ENCODE results near the gene ZNF891. TPM values are rescaled to one million over a fixed set of nuclear protein-coding genes. Genes with fewer than 3 reads are reported as not detected.

Gene ZNF891
- total RNA-seq (1 to 10 TPM; 3.1 to 4.0 TPM), total RNA-seq (23.2 to 25.6 reads per million in 2 donors)

GRCh38 chr12:133130038-133130807 is at the start of gene ZNF891, which contains the start of gene ZNF10:
TSS of gene ZNF891 (minus strand) at chr12:133130274. CDS start at chr12:133121918, 8,356 bp downstream.
TSS of gene ZNF10 (plus strand) at chr12:133130627. CDS start at chr12:133144493, 13,866 bp downstream.
- H3K9me3 ChIP-seq (ENCODE audit: control insufficient read depth, low read length, poor library complexity, severe bottlenecking), result peaks cover 22% of the 10 kb centered on the region
- peaks cover 6% of the 10 kb centered on the region for H3K36me3 Mint-ChIP-seq (ENCODE audit: low read depth)
- H3K27me3 Mint-ChIP-seq, result no peaks in the 10 kb centered on the region
- H3K27ac Mint-ChIP-seq, result peak within 1 kb of the TSS; percentile 91
- H3K4me3 Mint-ChIP-seq, result peak within 1 kb of the TSS; percentile 89
- H3K4me1 Mint-ChIP-seq, result peaks cover 6% of the 10 kb centered on the region
- peak; percentile 91 to 96 (median 91) for DNase-seq
- peak; percentile 88 for ATAC-seq

GRCh38 chr12:133174901-133175300 is 44.8 kb upstream of the ZNF891 start:
- H3K27ac Mint-ChIP-seq, result no peak overlapping the region
- H3K27me3 Mint-ChIP-seq, result no peaks in the 10 kb centered on the region
- no peak overlapping the region for H3K4me3 Mint-ChIP-seq
- H3K36me3 Mint-ChIP-seq (ENCODE audit: low read depth), result no peaks in the 10 kb centered on the region
- peaks cover 13% of the 10 kb centered on the region for H3K9me3 ChIP-seq (ENCODE audit: control insufficient read depth, low read length, poor library complexity, severe bottlenecking)
- DNase-seq (no peak), ATAC-seq (no peak)
- no peaks in the 10 kb centered on the region for H3K4me1 Mint-ChIP-seq

GRCh38 chr12:133172491-133172890 is 42.4 kb upstream of the ZNF891 start:
- no peaks in the 10 kb centered on the region for H3K4me1 Mint-ChIP-seq
- H3K4me3 Mint-ChIP-seq, result no peak overlapping the region
- H3K27ac Mint-ChIP-seq, result no peak overlapping the region
- ATAC-seq (no peak), DNase-seq (no peak)
- no peaks in the 10 kb centered on the region for H3K36me3 Mint-ChIP-seq (ENCODE audit: low read depth)
- H3K27me3 Mint-ChIP-seq, result no peaks in the 10 kb centered on the region
- peaks cover 13% of the 10 kb centered on the region for H3K9me3 ChIP-seq (ENCODE audit: control insufficient read depth, low read length, poor library complexity, severe bottlenecking)

GRCh38 chr12:133165776-133166175 is 35.7 kb upstream of the ZNF891 start:
- ATAC-seq (no peak), DNase-seq (no peak)
- no peak overlapping the region for H3K27ac Mint-ChIP-seq
- H3K4me1 Mint-ChIP-seq, result no peaks in the 10 kb centered on the region
- peaks cover 6% of the 10 kb centered on the region for H3K9me3 ChIP-seq (ENCODE audit: control insufficient read depth, low read length, poor library complexity, severe bottlenecking)
- no peaks in the 10 kb centered on the region for H3K36me3 Mint-ChIP-seq (ENCODE audit: low read depth)
- H3K4me3 Mint-ChIP-seq, result no peak overlapping the region
- no peaks in the 10 kb centered on the region for H3K27me3 Mint-ChIP-seq

- Mint-ChIP-seq H3K4me3 (no peak overlapping the region), H3K27me3 (no peaks in the 10 kb centered on the region), H3K4me1 (no peaks in the 10 kb centered on the region), H3K36me3 (ENCODE audit: low read depth) (peaks cover 20% of the 10 kb centered on the region), H3K27ac (no peak overlapping the region)
- DNase-seq, result no peak
- no peak for ATAC-seq
- H3K9me3 ChIP-seq (ENCODE audit: control insufficient read depth, low read length, poor library complexity, severe bottlenecking), result peaks cover 48% of the 10 kb centered on the region
Measured at GRCh38 chr12:133156125-133156690, 26.1 kb upstream of the ZNF891 start.

GRCh38 chr12:133145981-133146380 is 15.9 kb upstream of the ZNF891 start:
- Mint-ChIP-seq H3K4me1 (no peaks in the 10 kb centered on the region), H3K36me3 (ENCODE audit: low read depth) (peaks cover 9% of the 10 kb centered on the region), H3K27ac (no peak overlapping the region), H3K27me3 (no peaks in the 10 kb centered on the region), H3K4me3 (no peak overlapping the region)
- DNase-seq, result no peak
- ATAC-seq, result no peak
- H3K9me3 ChIP-seq (ENCODE audit: control insufficient read depth, low read length, poor library complexity, severe bottlenecking), result peaks cover 22% of the 10 kb centered on the region

GRCh38 chr12:133135747-133136146 is 5.7 kb upstream of the ZNF891 start:
- H3K4me3 Mint-ChIP-seq, result no peak overlapping the region
- H3K9me3 ChIP-seq (ENCODE audit: control insufficient read depth, low read length, poor library complexity, severe bottlenecking), result peaks cover 49% of the 10 kb centered on the region

GRCh38 chr12:133130808-133131128 is 694 bp upstream of the ZNF891 start:
- peaks cover 22% of the 10 kb centered on the region for H3K9me3 ChIP-seq (ENCODE audit: control insufficient read depth, low read length, poor library complexity, severe bottlenecking)
- peaks cover 6% of the 10 kb centered on the region for H3K4me1 Mint-ChIP-seq
- DNase-seq (peak in 2 of 3 donors; percentile 16 to 40), ATAC-seq (peak; percentile 29)
- H3K27ac Mint-ChIP-seq, result peak overlapping the region; percentile 91
- peak overlapping the region; percentile 89 for H3K4me3 Mint-ChIP-seq
- H3K36me3 Mint-ChIP-seq (ENCODE audit: low read depth), result peaks cover 8% of the 10 kb centered on the region
- H3K27me3 Mint-ChIP-seq, result no peaks in the 10 kb centered on the region

More at GRCh38 chr12:133135747-133136146, 5.7 kb upstream of the ZNF891 start:
- DNase-seq, result no peak
- Mint-ChIP-seq H3K36me3 (ENCODE audit: low read depth) (peaks cover 20% of the 10 kb centered on the region), H3K27me3 (no peaks in the 10 kb centered on the region), H3K27ac (no peak overlapping the region), H3K4me1 (peaks cover 2% of the 10 kb centered on the region)
- no peak for ATAC-seq

- Mint-ChIP-seq H3K36me3 (ENCODE audit: low read depth) (peaks cover 4% of the 10 kb centered on the region), H3K4me1 (peaks cover 6% of the 10 kb centered on the region), H3K27ac (peak overlapping the region; percentile 91), H3K27me3 (no peaks in the 10 kb centered on the region), H3K4me3 (peak overlapping the region; percentile 89)
- peak; percentile 8 for ATAC-seq
- H3K9me3 ChIP-seq (ENCODE audit: control insufficient read depth, low read length, poor library complexity, severe bottlenecking), result peaks cover 27% of the 10 kb centered on the region
- DNase-seq, result no peak
Measured at GRCh38 chr12:133129368-133130037, 571 bp downstream of the ZNF891 start.

- peaks cover 2% of the 10 kb centered on the region for H3K4me1 Mint-ChIP-seq
- no peak overlapping the region for H3K27ac Mint-ChIP-seq
- no peaks in the 10 kb centered on the region for H3K27me3 Mint-ChIP-seq
- ATAC-seq, result no peak
- no peak for DNase-seq
- H3K4me3 Mint-ChIP-seq, result no peak overlapping the region
- peaks cover 4% of the 10 kb centered on the region for H3K36me3 Mint-ChIP-seq (ENCODE audit: low read depth)
- peaks cover 57% of the 10 kb centered on the region for H3K9me3 ChIP-seq (ENCODE audit: control insufficient read depth, low read length, poor library complexity, severe bottlenecking)
Measured at GRCh38 chr12:133124674-133125073, 5.4 kb downstream of the ZNF891 start.

GRCh38 chr12:133120385-133121191 is 9.5 kb downstream of the ZNF891 start:
- Mint-ChIP-seq H3K36me3 (ENCODE audit: low read depth) (peaks cover 9% of the 10 kb centered on the region), H3K4me1 (no peaks in the 10 kb centered on the region), H3K4me3 (no peak overlapping the region), H3K27ac (no peak overlapping the region), H3K27me3 (no peaks in the 10 kb centered on the region)
- peaks cover 81% of the 10 kb centered on the region for H3K9me3 ChIP-seq (ENCODE audit: control insufficient read depth, low read length, poor library complexity, severe bottlenecking)
- ATAC-seq (no peak), DNase-seq (no peak)

GRCh38 chr12:133108150-133108549 is 21.9 kb downstream of the ZNF891 start:
- no peaks in the 10 kb centered on the region for H3K4me1 Mint-ChIP-seq
- ATAC-seq (no peak), DNase-seq (no peak)
- peaks cover 5% of the 10 kb centered on the region for H3K36me3 Mint-ChIP-seq (ENCODE audit: low read depth)
- no peak overlapping the region for H3K4me3 Mint-ChIP-seq
- H3K27me3 Mint-ChIP-seq, result no peaks in the 10 kb centered on the region
- no peak overlapping the region for H3K27ac Mint-ChIP-seq
- H3K9me3 ChIP-seq (ENCODE audit: control insufficient read depth, low read length, poor library complexity, severe bottlenecking), result peaks cover 57% of the 10 kb centered on the region

- ATAC-seq (no peak), DNase-seq (no peak)
- Mint-ChIP-seq H3K4me1 (no peaks in the 10 kb centered on the region), H3K27ac (no peak overlapping the region), H3K4me3 (no peak overlapping the region), H3K36me3 (ENCODE audit: low read depth) (peaks cover 7% of the 10 kb centered on the region), H3K27me3 (no peaks in the 10 kb centered on the region)
- H3K9me3 ChIP-seq (ENCODE audit: control insufficient read depth, low read length, poor library complexity, severe bottlenecking), result peaks cover 59% of the 10 kb centered on the region
Measured at GRCh38 chr12:133107121-133107520, 23.0 kb downstream of the ZNF891 start.

All from T-helper 17 cell (primary cell).